Brain microvascular endothelial cell (primary cell): ENCODE measurements around the gene TMEM236.
"Not testable (repeated sequence)": the region's sequence is repeated elsewhere in the genome, so short reads cannot be mapped to it uniquely, and the experiment has no call there.

Source experiments
- DNase-seq: peaks from one replicate; pipeline ENCODE4 v3.0.0-alpha.2; 2020
- H3K27ac ChIP-seq: fragments of 250-450 bp; sonication (Bioruptor Pico); 2 replicates; pipeline ENCODE4 v1.5.1; 2020; ENCODE audit warnings: mild to moderate bottlenecking, moderate library complexity
- H3K27me3 ChIP-seq: fragments of 250-450 bp; sonication (Bioruptor Pico); replicated peaks from 2 replicates; pipeline ENCODE4 v1.5.1; 2020; ENCODE audit warnings: mild to moderate bottlenecking
- H3K36me3 ChIP-seq: fragments of 250-450 bp; sonication (Bioruptor Pico); replicated peaks from 2 replicates; pipeline ENCODE4 v1.5.1; 2020; ENCODE audit warnings: mild to moderate bottlenecking
- H3K4me3 ChIP-seq: 2 replicates; pipeline ENCODE4 v1.5.1; 2011; ENCODE audit warnings: low read depth, mild to moderate bottlenecking, control low read depth, low read length, moderate library complexity
- CTCF ChIP-seq: IDR thresholded peaks from 2 replicates; pipeline ENCODE4 v1.5.1; 2011; ENCODE audit warnings: low read depth, mild to moderate bottlenecking, moderate library complexity, low read length, control low read depth, inconsistent platforms; ENCODE audit errors: missing control alignments
- in situ Hi-C: cut with HindIII; loops from 2 replicates; pipeline ENCODE4 v1.10.0; 2017; ENCODE audit warnings: low sequenced_read_pairs, low pct_ligation_motif_present

TMEM236 gene

GRCh38 chr10:17712053-17712452 lies 39.9 kb upstream of the TMEM236 start:
- Histone ChIP-seq H3K36me3 (peaks cover 22% of the 10 kb centered on the region), H3K4me3 (no peak overlapping the region), H3K27ac (no peak overlapping the region), H3K27me3 (no peaks in the 10 kb centered on the region)
- TF ChIP-seq CTCF = no peak
- DNase-seq = no peak
- in situ Hi-C loops = no loop called here

GRCh38 chr10:17712717-17713471 lies 39.1 kb upstream of the TMEM236 start:
- DNase-seq = no peak
- no peak for TF ChIP-seq CTCF
- in situ Hi-C loops = no loop called here
- H3K27ac ChIP-seq = no peak overlapping the region
- no peaks in the 10 kb centered on the region for H3K27me3 ChIP-seq
- peak overlapping the region; percentile 15 for H3K4me3 ChIP-seq
- H3K36me3 ChIP-seq = peaks cover 28% of the 10 kb centered on the region

- in situ Hi-C loops = no loop called here
- TF ChIP-seq CTCF = no peak
- Histone ChIP-seq H3K27me3 (no peaks in the 10 kb centered on the region), H3K4me3 (no peak overlapping the region), H3K36me3 (peaks cover 26% of the 10 kb centered on the region), H3K27ac (no peak overlapping the region)
- DNase-seq = no peak
These were observed 38.2 kb upstream of the TMEM236 start for GRCh38 chr10:17713758-17714157.

GRCh38 chr10:17716161-17716560 lies 35.8 kb upstream of the TMEM236 start:
- TF ChIP-seq CTCF = no peak

GRCh38 chr10:17722317-17723014 lies 29.5 kb upstream of the TMEM236 start:
- H3K36me3 ChIP-seq, DNase-seq, H3K27me3 ChIP-seq, H3K27ac ChIP-seq, H3K4me3 ChIP-seq, in situ Hi-C loops: not testable (repeated sequence)

More at GRCh38 chr10:17716161-17716560, 35.8 kb upstream of the TMEM236 start:
- Histone ChIP-seq H3K27me3 (no peaks in the 10 kb centered on the region), H3K4me3 (no peak overlapping the region), H3K27ac (no peak overlapping the region), H3K36me3 (peaks cover 18% of the 10 kb centered on the region)
- in situ Hi-C loops = no loop called here
- no peak for DNase-seq

- Histone ChIP-seq H3K4me3 (no peak overlapping the region), H3K27me3 (no peaks in the 10 kb centered on the region), H3K36me3 (peaks cover 4% of the 10 kb centered on the region), H3K27ac (no peak overlapping the region)
- no peak for DNase-seq
- in situ Hi-C loops = no loop called here
- no peak for TF ChIP-seq CTCF
These were observed 26.3 kb upstream of the TMEM236 start for GRCh38 chr10:17725703-17726102.
